Heart left ventricle (tissue), 16 donors: ENCODE results near the gene ZPBP. TPM values are rescaled to one million over a fixed set of nuclear protein-coding genes. Genes with fewer than 3 reads are reported as not detected.
A peak's percentile ranks its signal among the peaks of the same experiment; 100 is the strongest.

Source experiments
- ATAC-seq, 4 donors: fragments of 200-7000 bp; cut with Tn5 transposase; one replicate each; pipeline ENCODE4 v1.9.1; 2020 to 2022; ENCODE audit warnings: moderate library complexity in 4 of 4, mild to moderate bottlenecking in 3 of 4, moderate number of reproducible peaks in 1 of 4
- DNase-seq, 5 donors: peaks; one replicate each; pipeline ENCODE4 v3.0.0-alpha.2; 2020
- H3K27ac ChIP-seq, 12 donors: fragments of 200-600 bp; sonication (generic) in 4 of 12; one replicate each; pipeline versions ENCODE4 v1.5.0 to v1.8.0; 2016 to 2022; ENCODE audit warnings: mild to moderate bottlenecking in 2 of 12
- H3K27me3 ChIP-seq, 9 donors: fragments of 200-600 bp; sonication (generic) in 2 of 9; one replicate each; pipeline versions ENCODE4 v1.5.1 to v1.8.0; 2016 to 2022; ENCODE audit warnings: mild to moderate bottlenecking in 3 of 9
- H3K36me3 ChIP-seq, 9 donors: fragments of 200-600 bp; sonication (generic) in 2 of 9; one replicate each; pipeline versions ENCODE4 v1.5.0 to v1.8.0; 2018 to 2022; ENCODE audit warnings: mild to moderate bottlenecking in 2 of 9
- H3K4me1 ChIP-seq, 12 donors: fragments of 200-600 bp; sonication (generic) in 4 of 12; one replicate each; pipeline versions ENCODE4 v1.5.0 to v1.8.0; 2016 to 2022; ENCODE audit warnings: mild to moderate bottlenecking in 3 of 12
- H3K4me3 ChIP-seq, 12 donors: fragments of 200-600 bp; sonication (generic) in 4 of 12; one replicate each; pipeline versions ENCODE4 v1.5.0 to v1.8.0; 2017 to 2022; ENCODE audit warnings: mild to moderate bottlenecking in 9 of 12, moderate library complexity in 4 of 12
- H3K9me3 ChIP-seq, 12 donors: fragments of 200-600 bp; sonication (generic) in 4 of 12; one replicate each; pipeline versions ENCODE4 v1.5.0 to v1.8.0; 2016 to 2022; ENCODE audit warnings: mild to moderate bottlenecking in 1 of 12
- CTCF ChIP-seq, 12 donors: fragments of 200-600 bp; sonication (generic) in 4 of 12; IDR thresholded peaks; one replicate each; pipeline versions ENCODE4 v1.5.0 to v1.8.0; 2018 to 2022; ENCODE audit warnings: antibody characterized with exemption in 12 of 12, mild to moderate bottlenecking in 5 of 12
- POLR2A ChIP-seq, 2 donors: fragments of 450-650 bp; IDR thresholded peaks; one replicate each; pipeline ENCODE4 v1.6.1; 2017; ENCODE audit warnings: antibody characterized with exemption in 2 of 2, mild to moderate bottlenecking in 2 of 2, moderate library complexity in 2 of 2
- WGBS, 4 donors: extraction: QIAGEN DNeasy Blood & Tissue Kit in 2 of 4; methylation state at CpG; one replicate each; pipeline versions ENCODE4 v1.1.5 to v1.1.7; 2013 to 2018; 5-methylcytosine and 5-hydroxymethylcytosine counted together
- intact Hi-C, 10 donors: fragments of 100-400 bp; cut with DNase I; formaldehyde crosslinking; loops; one replicate each; pipeline versions ENCODE4 v1.11.1 to v1.14.2; 2022
- long read RNA-seq, 3 donors: library from polyadenylated mRNA; unstranded; transcript quantifications; one replicate each; pipeline ENCODE4 v2.0.0, GENCODE V29; 2020 to 2021
- polyA plus RNA-seq, 2 donors: library from polyadenylated mRNA; stranded (reverse); fragments of 200-250 nt; gene quantifications; one replicate each; pipeline ENCODE4 v1.2.3, GENCODE V29; 2013
- total RNA-seq, 9 donors: library from RNA; depleted of rRNA in 2 of 9; stranded (reverse); fragments of >200 nt in 2 of 9; fragmentation: NEBNext Ultra II Directional in 3 of 9; extraction: Animal tissue kit (Norgen Biotek cat#: 25700) in 3 of 9; gene quantifications; one replicate each; pipeline versions ENCODE4 v1.1.0 to v1.2.4, GENCODE V29; 2016 to 2023
- donor health status: ischemic (EF 13 %, LVEDD 7.1; RV severe dilation, severe dysfunction).
- donor health status: healthy with polysubstance abuse.
- donor health status: DM: no; HTN: yes; CAD: no.
- donor health status: DM: no; HTN: no; CAD: no.
- donor health status: ischemic (EF 25% LVEDD 6.9; RV normal size, moderate dysfunction).
- donor health status: ischemic (EF 25% LVEDD 5.7; RV mildly dilated, moderate dysfunction).
- donor health status: healthy.
- donor health status: DM: yes; HTN: yes; CAD: no.
- donor health status: ischemic (EF 35%, LVEDD 5.7; RV mildly dilated, moderate dysfunction).
- donor health status: nonischemic (EF 11% LVEDD 7.7; RV severe dilation, severe dysfunction).
- donor health status: DM: yes; HTN: yes; CAD: no.
- donor health status: PGD.
- donor health status: ischemic (EF 29% LVEDD 5.4; RV normal size, mild dysfunction).
- donor health status: nonischemic (EF 23%, LVEDD 6.1; RV moderate dilation, normal function).

Gene ZPBP
- not detected for total RNA-seq
- polyA plus RNA-seq = not detected
- long read RNA-seq, donor 1, partial matches to known transcripts = 0 of 1 reads
- long read RNA-seq, donor 1, other reads (novel, unspliced or antisense) = 1 of 1 reads
- long read RNA-seq, donor 2, partial matches to known transcripts = 0 of 1 reads
- long read RNA-seq, donor 2, other reads (novel, unspliced or antisense) = 1 of 1 reads
- long read RNA-seq, donor 3 = 0 reads

- H3K9me3 ChIP-seq = peaks cover 0 to 9% (median 0%) of the 10 kb centered on the region in 12 donors
- TF ChIP-seq POLR2A (IDR thresholded peaks at IDR 0.05) (no peak), CTCF (IDR thresholded peaks at IDR 0.05) (peak; percentile 55 to 80 (median 70))
- H3K36me3 ChIP-seq = no peaks in the 10 kb centered on the region
- peak within 1 kb of the TSS; percentile 22 to 58 (median 46) for H3K4me3 ChIP-seq
- ATAC-seq = peak in 2 of 4 donors; percentile 22 to 38
- peaks cover 0 to 17% (median 0%) of the 10 kb centered on the region in 9 donors for H3K27me3 ChIP-seq
- intact Hi-C loops = loop anchor here in 5 of 10 donors (1.0 to 10.0 kb wide), 7 partner anchors 324 to 1274 kb away; no protein-coding TSS in a partner anchor
- peak in 4 of 5 donors; percentile 10 to 66 (median 24) for DNase-seq
- 9 to 22% (median 14%) methylated on average over 37 to 53 of the region's 53 CpGs for WGBS, 4 donors
- no peak within 1 kb of the TSS for H3K27ac ChIP-seq
- H3K4me1 ChIP-seq = peaks cover 0 to 6% (median 0%) of the 10 kb centered on the region in 12 donors
Observed at GRCh38 chr7:50092579-50093491, at the start of gene ZPBP. ZPBP (minus strand) TSS chr7:50093246; CDS start chr7:50093194, 52 bp downstream.

- 21 to 27% (median 24%) methylated on average over 5 of the region's 5 CpGs for WGBS, 4 donors
Observed at GRCh38 chr7:50142425-50143017, 49.5 kb upstream of the ZPBP start.

GRCh38 chr7:50141854-50142253 is 48.8 kb upstream of the ZPBP start:
- Histone ChIP-seq H3K4me3 (no peak overlapping the region), H3K36me3 (no peaks in the 10 kb centered on the region), H3K4me1 (peaks cover 0 to 4% (median 0%) of the 10 kb centered on the region in 12 donors), H3K9me3 (no peaks in the 10 kb centered on the region), H3K27me3 (peaks cover 0 to 9% (median 0%) of the 10 kb centered on the region in 9 donors), H3K27ac (no peak overlapping the region)
- ATAC-seq = no peak
- no peak for DNase-seq
- TF ChIP-seq CTCF (IDR thresholded peaks at IDR 0.05) (no peak), POLR2A (IDR thresholded peaks at IDR 0.05) (no peak)
- WGBS, 4 donors = 55 to 64% (median 63%) methylated on average over 12 of the region's 12 CpGs
- intact Hi-C loops = loop anchor here in 9 of 10 donors (2.0 to 10.0 kb wide), 8 partner anchors 273 to 1023 kb away; no protein-coding TSS in a partner anchor

More at GRCh38 chr7:50142425-50143017, 49.5 kb upstream of the ZPBP start:
- peaks cover 0 to 4% (median 0%) of the 10 kb centered on the region in 12 donors for H3K4me1 ChIP-seq
- H3K4me3 ChIP-seq = no peak overlapping the region
- intact Hi-C loops = loop anchor here in 9 of 10 donors (2.0 to 10.0 kb wide), 8 partner anchors 272 to 1022 kb away; no protein-coding TSS in a partner anchor
- no peaks in the 10 kb centered on the region for H3K36me3 ChIP-seq
- H3K9me3 ChIP-seq = no peaks in the 10 kb centered on the region
- no peak for ATAC-seq
- no peak for DNase-seq
- peaks cover 0 to 9% (median 0%) of the 10 kb centered on the region in 9 donors for H3K27me3 ChIP-seq
- TF ChIP-seq CTCF (IDR thresholded peaks at IDR 0.05) = peak; percentile 54 to 81 (median 72)
- TF ChIP-seq POLR2A (IDR thresholded peaks at IDR 0.05) = no peak
- no peak overlapping the region for H3K27ac ChIP-seq
